D341Med (cell line): ENCODE results near the gene ARHGEF2.
A peak's percentile ranks its signal among the peaks of the same experiment; 100 is the strongest.
"Not testable (repeated sequence)": the region's sequence is repeated elsewhere in the genome, so short reads cannot be mapped to it uniquely, and the experiment has no call there.

ENCODE experiments used
- DNase-seq: peaks from one replicate; pipeline ENCODE4 v3.0.0; 2012; ENCODE audit warnings: low spot score

Gene ARHGEF2

GRCh38 chr1:155990005-155990739, 11.8 kb upstream of the ARHGEF2 start:
- DNase-seq = no peak

- DNase-seq = peak; percentile 90
These were observed 11.1 kb upstream of the ARHGEF2 start for GRCh38 chr1:155989242-155990004.

GRCh38 chr1:155984903-155985645, 6.7 kb upstream of the ARHGEF2 start:
- DNase-seq = not testable (repeated sequence)

DNA sequence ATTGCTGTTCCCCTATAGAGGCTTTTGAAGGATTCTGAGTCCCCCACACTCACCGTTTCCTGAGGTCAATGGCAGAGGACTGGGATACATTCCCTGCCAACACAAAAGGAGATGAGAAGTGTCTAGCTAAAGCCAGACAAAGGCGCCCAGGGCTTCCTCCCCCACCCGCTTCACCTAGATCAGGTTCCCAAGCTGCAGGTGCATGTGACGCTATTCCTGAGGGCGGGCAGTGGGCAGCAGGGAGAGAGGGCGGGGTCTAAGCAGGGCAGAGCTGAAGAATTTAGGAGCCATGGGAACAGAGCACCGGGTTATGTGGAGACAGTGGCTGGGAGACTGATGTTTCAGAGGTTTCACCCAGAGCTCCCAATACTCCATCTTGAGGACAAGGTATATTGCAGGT, 6.0 kb upstream of the ARHGEF2 start:
- DNase-seq = no peak

DNA sequence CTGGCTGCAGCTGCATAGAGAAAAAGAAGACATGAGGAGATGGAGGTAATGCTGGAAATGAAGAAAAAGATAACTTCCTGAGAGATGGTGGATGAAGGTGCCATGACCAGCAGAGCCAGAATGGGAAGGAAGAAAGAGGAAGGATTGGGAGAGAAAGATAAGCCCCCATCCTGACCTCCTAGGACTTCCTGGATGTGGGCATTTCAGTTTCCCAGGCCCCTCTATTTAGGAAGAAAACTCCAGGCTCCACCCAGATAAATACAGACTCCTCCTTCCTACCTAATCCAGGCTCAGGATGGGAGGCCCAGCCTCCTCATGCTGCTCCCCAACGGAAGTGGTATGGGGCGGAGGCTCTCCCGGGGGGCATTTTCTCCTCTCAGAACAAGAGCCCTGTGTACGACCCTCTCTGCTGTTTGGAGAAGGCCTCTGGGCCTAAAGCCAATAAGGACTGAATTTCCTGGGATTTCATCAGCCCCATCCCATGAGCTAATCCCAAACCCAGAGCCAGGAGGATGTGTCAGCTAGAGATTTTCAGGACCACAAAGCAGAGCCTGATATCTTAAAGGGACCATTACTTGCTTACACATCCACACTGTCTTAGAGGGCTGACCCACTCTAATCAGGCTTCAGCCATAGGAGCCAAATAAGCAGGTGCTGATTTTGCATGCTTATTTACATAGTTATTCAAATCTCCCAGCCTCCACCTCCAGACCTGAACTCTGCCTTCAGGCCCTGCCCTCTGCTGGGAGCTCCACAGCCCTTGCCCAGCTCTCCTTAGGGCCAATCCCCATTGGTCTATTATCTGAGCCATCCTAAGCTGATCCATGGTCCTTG, 5.1 kb upstream of the ARHGEF2 start:
- peak; percentile 64 for DNase-seq

DNA sequence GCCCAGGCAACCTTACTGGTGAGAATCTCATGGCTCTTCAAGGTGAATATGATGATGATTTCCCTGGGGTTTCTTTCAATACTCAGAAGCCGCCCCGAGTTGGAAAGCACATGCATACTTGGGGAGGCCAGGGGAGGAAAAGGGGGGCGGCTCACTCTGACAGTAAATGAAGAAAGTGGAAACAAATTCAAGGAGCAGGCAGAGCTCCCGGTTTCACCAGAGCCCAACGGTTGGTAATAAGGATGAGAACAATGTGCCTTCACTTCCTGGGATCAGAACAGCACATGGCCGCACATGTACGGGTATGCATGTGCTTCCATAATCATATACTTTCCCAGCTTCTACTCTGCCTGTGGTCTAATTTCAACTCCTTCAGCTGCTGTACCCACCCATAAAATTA, 3.8 kb upstream of the ARHGEF2 start:
- DNase-seq = no peak

- no peak for DNase-seq
These were observed 3.1 kb upstream of the ARHGEF2 start for GRCh38 chr1:155981266-155982088.

GRCh38 chr1:155979597-155980343, 1.4 kb upstream of the ARHGEF2 start:
- no peak for DNase-seq

DNA sequence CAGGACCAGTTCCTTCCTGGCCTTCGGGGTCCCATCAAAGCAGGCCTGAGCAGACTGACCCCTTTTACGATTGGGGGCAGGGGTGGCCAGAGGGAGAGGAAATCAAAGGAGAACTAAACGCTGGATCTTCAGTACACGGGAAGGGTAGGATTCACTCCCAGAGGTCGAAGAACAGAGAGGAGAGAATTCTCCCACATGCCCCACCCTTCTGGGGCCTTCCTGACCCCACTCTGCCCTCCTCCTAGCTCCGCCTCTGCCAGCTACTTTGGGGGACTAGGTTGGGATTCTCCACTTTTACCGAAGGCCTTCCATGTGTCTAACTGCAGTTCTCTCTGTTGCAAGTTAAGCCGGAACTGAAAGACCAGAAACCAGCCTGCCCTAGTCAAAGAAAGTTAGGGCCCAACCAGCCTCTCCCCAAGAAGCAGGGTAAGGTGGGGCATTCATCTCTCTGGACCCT, 654 bp upstream of the ARHGEF2 start:
- DNase-seq = no peak

DNA sequence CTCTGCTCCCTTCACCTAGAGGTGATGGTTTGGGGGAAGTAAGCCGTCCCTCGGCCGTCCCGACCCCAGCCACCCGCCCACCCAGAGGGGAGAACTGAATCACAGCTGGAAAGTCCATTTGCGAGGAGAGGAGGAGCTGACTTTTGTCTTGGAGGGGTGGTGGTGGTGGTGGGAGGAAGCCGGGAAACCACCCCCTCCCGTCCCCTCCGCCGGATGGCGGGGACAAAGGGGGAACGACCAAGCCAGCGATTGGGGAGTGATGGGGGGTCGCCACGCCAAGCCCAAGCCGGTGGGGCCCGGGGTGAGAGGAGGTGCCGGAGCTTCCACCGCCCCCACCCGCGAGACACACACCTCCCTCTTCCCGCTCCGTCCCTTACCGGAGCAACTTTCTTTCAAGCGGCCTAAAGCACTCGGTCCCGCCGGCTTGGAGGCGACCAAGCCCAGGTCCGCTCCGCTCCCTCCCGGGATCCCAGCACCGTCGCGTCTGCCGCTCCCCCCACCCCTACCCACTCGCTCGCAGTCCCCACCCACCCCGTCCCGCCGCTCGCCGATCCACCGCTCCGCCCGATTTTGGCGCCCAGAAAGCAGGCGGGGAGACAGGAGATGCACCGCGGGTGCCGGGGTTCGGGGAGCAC, 540 bp downstream of the ARHGEF2 start:
- peak; percentile 83 for DNase-seq

- DNase-seq = peak; percentile 55
These were observed 1.2 kb downstream of the ARHGEF2 start for GRCh38 chr1:155976913-155977689.

GRCh38 chr1:155976062-155976912, 2.1 kb downstream of the ARHGEF2 start:
- DNase-seq = peak; percentile 80

DNA sequence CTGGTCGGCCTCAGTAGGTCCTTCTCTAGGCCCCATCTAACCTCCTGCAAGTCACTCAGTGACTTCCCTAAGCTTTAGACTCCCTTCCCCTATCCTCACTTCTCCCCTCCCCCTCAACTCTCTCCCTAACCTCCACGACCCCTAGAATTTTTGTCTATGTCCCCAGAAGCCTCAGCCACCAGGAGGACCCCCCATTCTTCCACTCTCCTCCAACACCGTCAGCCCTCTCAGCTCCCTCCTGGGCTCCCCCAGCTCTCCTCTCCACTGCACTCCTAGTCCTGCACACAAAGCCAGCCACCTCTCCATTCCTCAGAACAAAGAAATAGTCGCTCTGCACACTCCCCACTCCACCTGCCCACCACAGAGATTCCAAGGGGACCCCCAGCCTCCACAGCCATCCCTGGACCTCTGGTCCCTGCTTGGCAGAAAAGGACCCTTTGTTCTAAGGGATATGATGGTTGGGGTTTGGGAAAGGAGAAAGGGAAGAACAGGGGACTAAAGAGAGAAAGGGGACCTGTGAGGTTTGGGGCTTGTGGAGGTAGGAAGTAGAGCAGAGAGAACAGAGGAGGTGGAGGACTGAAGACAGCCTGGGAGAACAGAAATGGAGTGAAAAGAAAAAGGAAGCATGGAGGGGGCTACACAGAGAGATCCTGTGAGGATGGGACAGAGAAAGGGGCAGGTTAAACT, 2.8 kb downstream of the ARHGEF2 start:
- no peak for DNase-seq

DNA sequence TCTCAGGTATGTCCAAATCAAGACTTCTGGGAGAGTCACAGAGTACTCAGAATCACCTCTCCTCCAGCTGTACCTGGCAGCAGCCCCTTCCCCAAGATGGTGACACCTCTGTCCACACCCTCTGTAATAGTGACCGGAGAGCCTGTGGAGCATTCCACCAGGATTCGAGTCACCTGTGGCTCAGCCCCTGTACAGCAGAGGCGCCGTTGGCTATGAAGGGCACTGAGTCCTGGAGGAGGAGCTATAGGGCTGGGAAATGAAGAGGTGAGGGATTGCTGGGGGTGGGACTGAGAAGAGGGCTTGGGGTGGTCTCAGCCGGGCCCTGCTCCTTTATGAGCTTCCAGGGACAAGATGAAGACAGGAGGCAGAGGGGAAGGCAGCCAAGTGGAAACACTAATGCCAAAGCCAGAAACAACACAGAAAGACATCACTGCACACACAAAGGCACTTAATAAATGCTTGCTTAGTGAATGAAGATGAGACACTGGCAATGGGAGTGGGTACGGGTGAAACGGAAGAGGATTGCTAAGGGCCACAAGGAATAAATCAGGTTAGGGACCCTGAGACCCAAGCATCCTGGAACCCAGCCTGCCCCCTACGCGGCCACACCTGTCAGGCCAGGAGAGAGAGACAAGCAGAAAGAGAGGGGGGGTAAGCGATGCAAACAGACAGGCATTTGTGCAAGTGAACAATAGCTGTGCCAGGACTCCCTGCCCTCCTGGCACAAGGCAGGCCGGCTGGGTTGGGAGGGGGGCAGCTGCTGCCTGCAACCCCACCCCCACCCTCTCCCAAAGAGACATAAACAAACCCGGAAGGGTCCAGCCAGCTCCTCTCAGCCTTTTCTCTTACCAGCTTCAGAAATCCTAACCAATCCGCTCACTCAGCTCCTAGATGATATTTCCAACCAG, 3.9 kb downstream of the ARHGEF2 start:
- no peak for DNase-seq

- no peak for DNase-seq
These were observed 4.6 kb downstream of the ARHGEF2 start for GRCh38 chr1:155973723-155974122.
